ENCODE results near the gene TMEM182.

DNA sequence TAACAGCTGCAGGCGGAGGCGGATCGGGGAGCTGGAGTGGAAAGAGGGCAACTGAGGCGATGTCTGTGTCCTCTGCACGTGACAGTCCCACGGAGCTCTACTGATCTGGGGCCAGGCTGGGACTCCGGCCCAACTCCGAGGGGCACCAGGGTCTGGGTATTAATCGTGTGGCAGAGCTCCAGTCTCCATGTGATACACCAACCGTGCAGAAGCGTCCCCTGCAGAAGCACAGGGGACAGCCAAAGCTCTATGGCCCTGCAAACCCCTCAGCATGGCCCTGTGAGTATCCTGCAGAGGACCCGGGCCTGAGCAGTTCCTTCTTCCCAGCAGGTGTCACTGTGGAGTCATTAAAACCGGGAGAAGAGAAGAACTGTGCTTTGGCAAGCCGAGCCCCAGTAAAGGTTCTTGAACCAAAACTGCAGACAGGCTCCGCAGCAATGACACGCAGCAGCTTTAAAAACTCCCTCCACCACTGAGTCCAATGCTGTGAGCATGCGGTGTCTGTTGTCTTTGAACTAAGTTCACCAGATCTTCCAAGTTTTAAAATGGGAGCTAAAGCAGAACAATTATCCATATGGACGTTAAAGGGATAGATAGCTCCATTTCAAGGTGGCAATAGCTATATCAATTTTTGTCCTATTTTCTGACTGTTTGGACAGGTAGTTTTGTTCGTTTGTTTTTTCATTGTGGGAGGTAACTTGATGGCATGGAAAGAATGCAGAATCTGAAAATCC is 79.4 kb downstream of the TMEM182 start:
- no peak for TF ChIP-seq POLR2A (IDR thresholded peaks at IDR 0.05)
- TF ChIP-seq, protein P1, sequence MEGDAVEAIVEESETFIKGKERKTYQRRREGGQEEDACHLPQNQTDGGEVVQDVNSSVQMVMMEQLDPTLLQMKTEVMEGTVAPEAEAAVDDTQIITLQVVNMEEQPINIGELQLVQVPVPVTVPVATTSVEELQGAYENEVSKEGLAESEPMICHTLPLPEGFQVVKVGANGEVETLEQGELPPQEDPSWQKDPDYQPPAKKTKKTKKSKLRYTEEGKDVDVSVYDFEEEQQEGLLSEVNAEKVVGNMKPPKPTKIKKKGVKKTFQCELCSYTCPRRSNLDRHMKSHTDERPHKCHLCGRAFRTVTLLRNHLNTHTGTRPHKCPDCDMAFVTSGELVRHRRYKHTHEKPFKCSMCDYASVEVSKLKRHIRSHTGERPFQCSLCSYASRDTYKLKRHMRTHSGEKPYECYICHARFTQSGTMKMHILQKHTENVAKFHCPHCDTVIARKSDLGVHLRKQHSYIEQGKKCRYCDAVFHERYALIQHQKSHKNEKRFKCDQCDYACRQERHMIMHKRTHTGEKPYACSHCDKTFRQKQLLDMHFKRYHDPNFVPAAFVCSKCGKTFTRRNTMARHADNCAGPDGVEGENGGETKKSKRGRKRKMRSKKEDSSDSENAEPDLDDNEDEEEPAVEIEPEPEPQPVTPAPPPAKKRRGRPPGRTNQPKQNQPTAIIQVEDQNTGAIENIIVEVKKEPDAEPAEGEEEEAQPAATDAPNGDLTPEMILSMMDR (IDR thresholded peaks at IDR 0.05) = no peak

Data from lower leg skin (tissue), 3 donors.